Astrocyte (in vitro differentiated cells and primary cell): ENCODE data around the gene CMTM5.

Experiments used
- EZH2 ChIP-seq: IDR thresholded peaks from 2 replicates; pipeline ENCODE4 v1.6.1; 2012; ENCODE audit warnings: mild to moderate bottlenecking, low read length, inconsistent platforms; ENCODE audit not compliant: insufficient read depth
- TF ChIP-seq, protein P1 (sequence below): IDR thresholded peaks from 2 replicates; pipeline ENCODE4 v1.5.1; 2011; ENCODE audit warnings: low read depth, mild to moderate bottlenecking, inconsistent platforms, low read length, moderate library complexity; ENCODE audit not compliant: insufficient read depth

DNA sequence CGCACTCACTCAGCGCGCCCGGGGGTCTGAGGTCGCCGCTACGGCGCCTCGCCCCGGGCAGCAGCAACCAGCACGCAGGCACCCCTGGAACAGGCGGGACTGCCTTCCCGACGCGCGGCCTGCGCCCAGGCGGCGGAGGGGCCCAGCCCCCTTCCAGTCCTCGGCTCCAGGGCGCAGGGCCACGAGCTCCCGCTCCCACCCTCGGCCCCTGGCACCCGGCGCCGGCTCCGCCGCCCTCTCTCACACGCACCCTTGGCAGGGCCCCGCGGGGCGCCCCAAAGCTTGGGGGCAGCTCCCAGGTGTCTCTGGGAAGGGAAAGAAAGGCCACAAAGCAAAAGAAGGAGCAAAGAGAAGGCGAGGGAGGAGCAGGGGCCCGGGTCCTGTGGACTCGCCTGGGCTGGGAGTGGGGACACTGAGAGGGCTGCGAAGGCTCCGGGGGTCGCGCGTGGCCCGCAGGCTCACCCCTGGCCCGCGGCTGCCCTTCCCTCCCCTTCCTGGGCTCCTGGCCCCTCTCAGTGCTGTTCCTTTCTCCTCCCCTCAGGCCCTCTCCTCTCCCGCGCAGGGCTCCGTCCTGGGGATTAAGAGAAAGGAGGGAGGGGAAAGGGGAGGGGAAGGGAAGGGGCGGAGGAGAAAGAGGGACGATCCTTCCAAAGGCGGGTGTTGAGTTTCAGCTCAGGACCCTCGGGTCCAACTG, 11.0 kb upstream of the CMTM5 start:
- TF ChIP-seq, protein P1, sequence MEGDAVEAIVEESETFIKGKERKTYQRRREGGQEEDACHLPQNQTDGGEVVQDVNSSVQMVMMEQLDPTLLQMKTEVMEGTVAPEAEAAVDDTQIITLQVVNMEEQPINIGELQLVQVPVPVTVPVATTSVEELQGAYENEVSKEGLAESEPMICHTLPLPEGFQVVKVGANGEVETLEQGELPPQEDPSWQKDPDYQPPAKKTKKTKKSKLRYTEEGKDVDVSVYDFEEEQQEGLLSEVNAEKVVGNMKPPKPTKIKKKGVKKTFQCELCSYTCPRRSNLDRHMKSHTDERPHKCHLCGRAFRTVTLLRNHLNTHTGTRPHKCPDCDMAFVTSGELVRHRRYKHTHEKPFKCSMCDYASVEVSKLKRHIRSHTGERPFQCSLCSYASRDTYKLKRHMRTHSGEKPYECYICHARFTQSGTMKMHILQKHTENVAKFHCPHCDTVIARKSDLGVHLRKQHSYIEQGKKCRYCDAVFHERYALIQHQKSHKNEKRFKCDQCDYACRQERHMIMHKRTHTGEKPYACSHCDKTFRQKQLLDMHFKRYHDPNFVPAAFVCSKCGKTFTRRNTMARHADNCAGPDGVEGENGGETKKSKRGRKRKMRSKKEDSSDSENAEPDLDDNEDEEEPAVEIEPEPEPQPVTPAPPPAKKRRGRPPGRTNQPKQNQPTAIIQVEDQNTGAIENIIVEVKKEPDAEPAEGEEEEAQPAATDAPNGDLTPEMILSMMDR, result no peak
- TF ChIP-seq EZH2, result peak; percentile 15
